Measurements from ENCODE around the gene MRTFB. TPM values are rescaled to one million over a fixed set of nuclear protein-coding genes. Genes with fewer than 3 reads are reported as not detected.

MRTFB gene
- total RNA-seq, result 11.1 and 13.2 TPM in 2 replicates

GRCh38 chr16:14070877-14071575, at the start of gene MRTFB:
Gene MRTFB (plus strand): TSS chr16:14071319. CDS start chr16:14140607, 69,288 bp downstream.

Small RNAs within 50 kb of the gene (small RNA-seq; reads per million reads assigned to genes)
- gene MIR193B, result 15.0 reads per million, percentile 96 among the genes with 10 or more reads in this experiment
- gene MIR365A, result not detected
- not detected for gene RF00019

Other genes starting within 250 kb of the MRTFB start
- gene ERCC4, start 151.2 kb upstream of the MRTFB start, total RNA-seq, result 8.5 and 12.1 TPM in 2 replicates